H1 (cell line): Measurements from ENCODE around the gene RHEB. TPM values are rescaled to one million over a fixed set of nuclear protein-coding genes. Genes with fewer than 3 reads are reported as not detected.

ENCODE experiments used
- ATF2 ChIP-seq: IDR thresholded peaks from 2 replicates; pipeline ENCODE4 v1.6.1; 2012; ENCODE audit warnings: low read length, inconsistent platforms
- EZH2 ChIP-seq: fragments of 200-600 bp; sonication (generic); IDR thresholded peaks from 2 replicates; pipeline ENCODE4 v1.7.1; 2012; ENCODE audit warnings: low read depth, mild to moderate bottlenecking, moderate library complexity, low read length, inconsistent platforms; ENCODE audit not compliant: severe bottlenecking
- PHF8 ChIP-seq: fragments of 200-600 bp; sonication (generic); conservative IDR thresholded peaks from 2 replicates; pipeline ENCODE4 v1.7.1; 2012; ENCODE audit warnings: low read depth, mild to moderate bottlenecking, inconsistent platforms, low read length, moderate library complexity
- SAP30 ChIP-seq: fragments of 300-600 bp; sonication (generic); IDR thresholded peaks from 2 replicates; pipeline ENCODE4 v1.7.1; 2012; ENCODE audit warnings: low read length, moderate library complexity, mild to moderate bottlenecking, inconsistent platforms; ENCODE audit not compliant: insufficient read depth, insufficient replicate concordance
- SP2 ChIP-seq: IDR thresholded peaks from 2 replicates; pipeline ENCODE4 v1.6.1; 2012; ENCODE audit warnings: mild to moderate bottlenecking, low read length, inconsistent platforms
- TBP ChIP-seq: IDR thresholded peaks from 2 replicates; pipeline ENCODE4 v1.6.1; 2011; ENCODE audit warnings: low read depth, low read length, improper control_type of control experiment
- polyA plus RNA-seq, 7 experiments: library from polyadenylated mRNA; depleted of rRNA in 3 of 7; stranded (reverse) in 5 of 7; unstranded in 2 of 7; fragments of >200 nt in 5 of 7; fragments of 200-250 nt in 2 of 7; gene quantifications; 1 replicate in 5 of 7; 2 replicates in 1 of 7; 4 replicates in 1 of 7; pipeline versions ENCODE4 v1.2.1 to v1.2.3, GENCODE V29; 2011 to 2013; ENCODE audit warnings: missing spikeins in 2 of 7, mixed read lengths in 2 of 7
- total RNA-seq: library from RNA; stranded (reverse); fragmentation: NEBNext Ultra II Directional; extraction: Animal tissue kit (Norgen Biotek cat#: 25700); gene quantifications from 2 replicates; pipeline ENCODE4 v1.2.1, GENCODE V29; 2021
- TF ChIP-seq, protein P1 (sequence below): fragments of 300-600 bp; sonication (generic); IDR thresholded peaks from 2 replicates; pipeline ENCODE4 v1.7.1; 2012; ENCODE audit warnings: low read length, moderate library complexity, mild to moderate bottlenecking, inconsistent platforms; ENCODE audit not compliant: insufficient replicate concordance
- TF ChIP-seq, protein P2 (sequence below): IDR thresholded peaks from 2 replicates; pipeline ENCODE4 v1.6.1; 2011; ENCODE audit warnings: low read length, improper control_type of control experiment

Gene RHEB
- total and polyA plus RNA-seq, 2 of the 8 experiments (the other 6 are each of a cell fraction or from before 2014, with no cell fraction given): 60.8 to 132 TPM

DNA sequence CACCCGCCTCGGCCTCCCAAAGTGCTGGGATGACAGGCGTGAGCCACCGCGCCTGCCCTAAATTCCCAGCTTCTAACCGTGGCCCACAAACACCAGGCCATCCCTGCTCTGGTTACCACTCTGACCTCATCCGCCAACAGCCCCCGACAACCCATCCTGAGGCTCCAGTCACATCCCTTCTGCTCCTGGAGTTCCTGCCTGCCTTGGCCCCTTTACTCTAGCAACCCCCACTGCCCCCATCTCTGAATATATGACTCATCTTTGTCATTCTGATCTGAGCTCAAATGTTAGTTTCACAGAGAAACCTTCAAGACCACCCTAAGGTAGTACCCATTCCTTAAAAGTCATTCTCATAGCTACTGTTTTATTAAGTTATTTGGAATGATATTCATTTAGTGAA, 26.6 kb downstream of the RHEB start (continued):
- TF ChIP-seq, protein P1, sequence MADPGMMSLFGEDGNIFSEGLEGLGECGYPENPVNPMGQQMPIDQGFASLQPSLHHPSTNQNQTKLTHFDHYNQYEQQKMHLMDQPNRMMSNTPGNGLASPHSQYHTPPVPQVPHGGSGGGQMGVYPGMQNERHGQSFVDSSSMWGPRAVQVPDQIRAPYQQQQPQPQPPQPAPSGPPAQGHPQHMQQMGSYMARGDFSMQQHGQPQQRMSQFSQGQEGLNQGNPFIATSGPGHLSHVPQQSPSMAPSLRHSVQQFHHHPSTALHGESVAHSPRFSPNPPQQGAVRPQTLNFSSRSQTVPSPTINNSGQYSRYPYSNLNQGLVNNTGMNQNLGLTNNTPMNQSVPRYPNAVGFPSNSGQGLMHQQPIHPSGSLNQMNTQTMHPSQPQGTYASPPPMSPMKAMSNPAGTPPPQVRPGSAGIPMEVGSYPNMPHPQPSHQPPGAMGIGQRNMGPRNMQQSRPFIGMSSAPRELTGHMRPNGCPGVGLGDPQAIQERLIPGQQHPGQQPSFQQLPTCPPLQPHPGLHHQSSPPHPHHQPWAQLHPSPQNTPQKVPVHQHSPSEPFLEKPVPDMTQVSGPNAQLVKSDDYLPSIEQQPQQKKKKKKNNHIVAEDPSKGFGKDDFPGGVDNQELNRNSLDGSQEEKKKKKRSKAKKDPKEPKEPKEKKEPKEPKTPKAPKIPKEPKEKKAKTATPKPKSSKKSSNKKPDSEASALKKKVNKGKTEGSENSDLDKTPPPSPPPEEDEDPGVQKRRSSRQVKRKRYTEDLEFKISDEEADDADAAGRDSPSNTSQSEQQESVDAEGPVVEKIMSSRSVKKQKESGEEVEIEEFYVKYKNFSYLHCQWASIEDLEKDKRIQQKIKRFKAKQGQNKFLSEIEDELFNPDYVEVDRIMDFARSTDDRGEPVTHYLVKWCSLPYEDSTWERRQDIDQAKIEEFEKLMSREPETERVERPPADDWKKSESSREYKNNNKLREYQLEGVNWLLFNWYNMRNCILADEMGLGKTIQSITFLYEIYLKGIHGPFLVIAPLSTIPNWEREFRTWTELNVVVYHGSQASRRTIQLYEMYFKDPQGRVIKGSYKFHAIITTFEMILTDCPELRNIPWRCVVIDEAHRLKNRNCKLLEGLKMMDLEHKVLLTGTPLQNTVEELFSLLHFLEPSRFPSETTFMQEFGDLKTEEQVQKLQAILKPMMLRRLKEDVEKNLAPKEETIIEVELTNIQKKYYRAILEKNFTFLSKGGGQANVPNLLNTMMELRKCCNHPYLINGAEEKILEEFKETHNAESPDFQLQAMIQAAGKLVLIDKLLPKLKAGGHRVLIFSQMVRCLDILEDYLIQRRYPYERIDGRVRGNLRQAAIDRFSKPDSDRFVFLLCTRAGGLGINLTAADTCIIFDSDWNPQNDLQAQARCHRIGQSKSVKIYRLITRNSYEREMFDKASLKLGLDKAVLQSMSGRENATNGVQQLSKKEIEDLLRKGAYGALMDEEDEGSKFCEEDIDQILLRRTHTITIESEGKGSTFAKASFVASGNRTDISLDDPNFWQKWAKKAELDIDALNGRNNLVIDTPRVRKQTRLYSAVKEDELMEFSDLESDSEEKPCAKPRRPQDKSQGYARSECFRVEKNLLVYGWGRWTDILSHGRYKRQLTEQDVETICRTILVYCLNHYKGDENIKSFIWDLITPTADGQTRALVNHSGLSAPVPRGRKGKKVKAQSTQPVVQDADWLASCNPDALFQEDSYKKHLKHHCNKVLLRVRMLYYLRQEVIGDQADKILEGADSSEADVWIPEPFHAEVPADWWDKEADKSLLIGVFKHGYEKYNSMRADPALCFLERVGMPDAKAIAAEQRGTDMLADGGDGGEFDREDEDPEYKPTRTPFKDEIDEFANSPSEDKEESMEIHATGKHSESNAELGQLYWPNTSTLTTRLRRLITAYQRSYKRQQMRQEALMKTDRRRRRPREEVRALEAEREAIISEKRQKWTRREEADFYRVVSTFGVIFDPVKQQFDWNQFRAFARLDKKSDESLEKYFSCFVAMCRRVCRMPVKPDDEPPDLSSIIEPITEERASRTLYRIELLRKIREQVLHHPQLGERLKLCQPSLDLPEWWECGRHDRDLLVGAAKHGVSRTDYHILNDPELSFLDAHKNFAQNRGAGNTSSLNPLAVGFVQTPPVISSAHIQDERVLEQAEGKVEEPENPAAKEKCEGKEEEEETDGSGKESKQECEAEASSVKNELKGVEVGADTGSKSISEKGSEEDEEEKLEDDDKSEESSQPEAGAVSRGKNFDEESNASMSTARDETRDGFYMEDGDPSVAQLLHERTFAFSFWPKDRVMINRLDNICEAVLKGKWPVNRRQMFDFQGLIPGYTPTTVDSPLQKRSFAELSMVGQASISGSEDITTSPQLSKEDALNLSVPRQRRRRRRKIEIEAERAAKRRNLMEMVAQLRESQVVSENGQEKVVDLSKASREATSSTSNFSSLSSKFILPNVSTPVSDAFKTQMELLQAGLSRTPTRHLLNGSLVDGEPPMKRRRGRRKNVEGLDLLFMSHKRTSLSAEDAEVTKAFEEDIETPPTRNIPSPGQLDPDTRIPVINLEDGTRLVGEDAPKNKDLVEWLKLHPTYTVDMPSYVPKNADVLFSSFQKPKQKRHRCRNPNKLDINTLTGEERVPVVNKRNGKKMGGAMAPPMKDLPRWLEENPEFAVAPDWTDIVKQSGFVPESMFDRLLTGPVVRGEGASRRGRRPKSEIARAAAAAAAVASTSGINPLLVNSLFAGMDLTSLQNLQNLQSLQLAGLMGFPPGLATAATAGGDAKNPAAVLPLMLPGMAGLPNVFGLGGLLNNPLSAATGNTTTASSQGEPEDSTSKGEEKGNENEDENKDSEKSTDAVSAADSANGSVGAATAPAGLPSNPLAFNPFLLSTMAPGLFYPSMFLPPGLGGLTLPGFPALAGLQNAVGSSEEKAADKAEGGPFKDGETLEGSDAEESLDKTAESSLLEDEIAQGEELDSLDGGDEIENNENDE: no peak
- TF ChIP-seq EZH2 (no peak), SP2 (no peak), TBP (no peak), ATF2 (no peak), SAP30 (no peak), PHF8 (no peak)
- TF ChIP-seq, protein P2, sequence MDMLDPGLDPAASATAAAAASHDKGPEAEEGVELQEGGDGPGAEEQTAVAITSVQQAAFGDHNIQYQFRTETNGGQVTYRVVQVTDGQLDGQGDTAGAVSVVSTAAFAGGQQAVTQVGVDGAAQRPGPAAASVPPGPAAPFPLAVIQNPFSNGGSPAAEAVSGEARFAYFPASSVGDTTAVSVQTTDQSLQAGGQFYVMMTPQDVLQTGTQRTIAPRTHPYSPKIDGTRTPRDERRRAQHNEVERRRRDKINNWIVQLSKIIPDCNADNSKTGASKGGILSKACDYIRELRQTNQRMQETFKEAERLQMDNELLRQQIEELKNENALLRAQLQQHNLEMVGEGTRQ: no peak
